Spinal cord (tissue), 10 donors: Measurements from ENCODE around the gene SAFB2. TPM values are rescaled to one million over a fixed set of nuclear protein-coding genes. Genes with fewer than 3 reads are reported as not detected.

Experiments
- DNase-seq, 6 donors: peaks; one replicate each; pipeline versions ENCODE4 v3.0.0 to v3.0.0-alpha.2; 2013 to 2015; ENCODE audit warnings: low spot score in 6 of 6, low read depth in 4 of 6
- H3K27ac ChIP-seq: one replicate; pipeline ENCODE4 v1.5.1; 2013; ENCODE audit warnings: low read depth, low read length, control low read depth
- H3K27me3 ChIP-seq: one replicate; pipeline ENCODE4 v1.6.1; 2013; ENCODE audit warnings: low read length; ENCODE audit not compliant: control insufficient read depth, insufficient read depth
- H3K36me3 ChIP-seq: one replicate; pipeline ENCODE4 v1.6.1; 2013; ENCODE audit warnings: low read length; ENCODE audit not compliant: control insufficient read depth, insufficient read depth
- H3K4me1 ChIP-seq: one replicate; pipeline ENCODE4 v1.6.1; 2013; ENCODE audit warnings: low read length; ENCODE audit not compliant: control insufficient read depth, insufficient read depth
- H3K4me3 ChIP-seq: one replicate; pipeline ENCODE4 v1.5.1; 2013; ENCODE audit warnings: low read depth, low read length, control low read depth
- H3K9me3 ChIP-seq: one replicate; pipeline ENCODE4 v1.6.1; 2013; ENCODE audit warnings: low read length; ENCODE audit not compliant: control insufficient read depth, insufficient read depth
- WGBS: methylation state at CpG from one replicate; pipeline ENCODE4 v1.1.5; 2013; ENCODE audit warnings: missing lambda C conversion rate; ENCODE audit not compliant: insufficient coverage; 5-methylcytosine and 5-hydroxymethylcytosine counted together
- polyA plus RNA-seq, 2 donors: library from polyadenylated mRNA; unstranded; fragments of 120-200 nt; gene quantifications; one replicate each; pipeline ENCODE4 v1.2.1, GENCODE V29; 2013; ENCODE audit not compliant: insufficient read length in 2 of 2
- total RNA-seq, 2 donors: library from RNA; depleted of rRNA in 1 of 2; stranded (reverse); fragments of 120-200 nt in 1 of 2; fragments of >200 nt in 1 of 2; gene quantifications; one replicate each; pipeline versions ENCODE4 v1.2.3 to v1.2.4, GENCODE V29; 2013 to 2014
- donor health status: healthy.

SAFB2 gene
- total and polyA plus RNA-seq, 4 donors: 36.6 to 122 (median 67.4) TPM

DNA sequence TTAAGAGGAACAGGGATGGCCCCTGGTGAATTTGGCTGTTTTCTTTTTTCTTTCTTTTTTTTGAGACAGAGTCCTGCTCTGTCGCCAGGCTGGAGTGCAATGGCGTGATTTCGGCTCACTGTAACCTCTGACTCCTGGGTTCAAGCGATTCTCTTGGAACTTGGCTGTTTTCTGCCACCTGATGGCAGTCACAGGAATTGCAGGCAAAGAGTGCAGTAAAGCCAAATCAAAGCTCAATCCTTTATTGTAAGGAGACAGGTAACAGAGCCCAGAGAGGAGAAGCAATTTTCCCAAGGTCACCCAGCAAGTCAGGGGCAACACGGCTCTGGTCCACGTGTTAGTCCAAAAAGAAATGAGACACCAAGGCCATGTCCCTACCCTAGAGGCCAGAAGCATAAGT, 61.0 kb downstream of the SAFB2 start:
- no peaks in the 10 kb centered on the region for H3K9me3 ChIP-seq
- H3K27me3 ChIP-seq: peaks cover 3% of the 10 kb centered on the region
- DNase-seq: no peak
- no peak overlapping the region for H3K27ac ChIP-seq
- peaks cover 7% of the 10 kb centered on the region for H3K36me3 ChIP-seq
- H3K4me1 ChIP-seq: peaks cover 16% of the 10 kb centered on the region
- no peak overlapping the region for H3K4me3 ChIP-seq
- WGBS: 74% methylated on average over 4 of the region's 6 CpGs

DNA sequence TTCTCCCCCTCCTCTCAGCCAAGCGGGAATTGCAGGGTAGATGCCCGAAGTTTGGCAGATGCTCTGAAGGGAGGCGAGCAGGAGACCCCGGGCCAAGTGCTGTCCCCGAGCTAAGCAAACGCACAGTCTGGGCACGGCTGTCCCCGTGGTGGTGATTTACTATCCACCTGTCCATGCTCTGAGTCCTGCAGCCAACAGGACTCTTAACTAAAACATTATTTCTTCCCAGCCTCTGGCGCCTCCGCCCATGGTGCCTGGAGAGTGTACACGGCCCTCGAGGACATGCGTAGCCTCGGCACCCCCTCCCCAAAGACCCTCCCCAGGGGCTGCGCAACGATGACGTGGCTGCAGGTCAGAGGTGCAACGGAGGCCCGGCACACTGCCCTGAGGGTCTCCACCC, 62.4 kb downstream of the SAFB2 start:
- Histone ChIP-seq H3K27me3 (no peaks in the 10 kb centered on the region), H3K4me3 (no peak overlapping the region), H3K36me3 (peaks cover 4% of the 10 kb centered on the region), H3K27ac (no peak overlapping the region), H3K9me3 (no peaks in the 10 kb centered on the region), H3K4me1 (peaks cover 16% of the 10 kb centered on the region)
- DNase-seq: no peak
- WGBS: 29% methylated on average over 16 of the region's 19 CpGs

DNA sequence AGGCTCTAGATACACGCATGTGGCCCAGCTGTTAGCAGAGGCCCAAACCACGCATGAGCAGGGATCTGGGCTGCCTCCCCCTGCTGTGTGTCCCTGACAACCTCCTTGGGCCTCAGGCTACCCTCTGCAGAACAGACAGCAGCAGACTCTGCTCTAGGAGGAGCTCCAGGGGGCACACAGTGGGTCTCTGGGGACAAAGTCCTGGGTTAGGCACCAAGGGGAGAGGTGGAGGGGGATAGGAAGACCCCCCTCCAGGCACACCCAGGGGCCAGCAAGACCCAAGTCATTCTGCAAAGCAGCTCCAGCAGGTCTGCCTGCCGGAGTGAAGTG, 62.8 kb downstream of the SAFB2 start:
- peaks cover 4% of the 10 kb centered on the region for H3K36me3 ChIP-seq
- no peaks in the 10 kb centered on the region for H3K9me3 ChIP-seq
- DNase-seq: peak in 1 of 6 donors; percentile 27
- WGBS: 36% methylated on average over 3 of the region's 3 CpGs
- H3K4me3 ChIP-seq: no peak overlapping the region
- no peaks in the 10 kb centered on the region for H3K27me3 ChIP-seq
- no peak overlapping the region for H3K27ac ChIP-seq
- peaks cover 16% of the 10 kb centered on the region for H3K4me1 ChIP-seq

DNA sequence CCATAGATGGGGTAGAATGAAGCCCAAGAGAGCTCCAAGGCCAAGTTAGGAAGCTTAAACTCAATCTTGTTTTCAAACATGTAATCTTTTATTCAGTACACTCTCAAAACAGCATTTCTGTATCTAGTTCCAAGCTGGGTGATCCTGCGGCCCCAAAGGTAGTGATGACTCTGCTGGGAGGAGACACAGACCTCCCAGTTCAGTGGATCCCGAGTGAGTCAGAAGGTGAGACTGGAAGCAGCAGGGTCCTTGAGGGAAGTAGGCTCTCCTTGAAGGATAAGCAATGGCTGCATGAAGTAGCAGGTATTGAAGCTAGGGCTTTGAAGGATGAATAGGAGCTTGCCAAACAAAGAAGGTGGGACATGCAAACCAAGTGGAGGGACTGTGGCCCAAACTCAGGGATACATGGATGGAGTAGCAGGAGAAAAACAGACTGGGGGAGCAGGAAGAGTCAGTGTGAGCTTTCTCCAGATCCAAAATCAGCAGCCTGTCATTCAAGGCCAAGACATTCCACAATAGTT, 64.4 kb downstream of the SAFB2 start:
- no peaks in the 10 kb centered on the region for H3K27me3 ChIP-seq
- no peak for DNase-seq
- no peaks in the 10 kb centered on the region for H3K9me3 ChIP-seq
- peaks cover 16% of the 10 kb centered on the region for H3K4me1 ChIP-seq
- no peak overlapping the region for H3K4me3 ChIP-seq
- WGBS: 83% methylated on average over 2 of the region's 2 CpGs
- no peak overlapping the region for H3K27ac ChIP-seq
- peaks cover 4% of the 10 kb centered on the region for H3K36me3 ChIP-seq

DNA sequence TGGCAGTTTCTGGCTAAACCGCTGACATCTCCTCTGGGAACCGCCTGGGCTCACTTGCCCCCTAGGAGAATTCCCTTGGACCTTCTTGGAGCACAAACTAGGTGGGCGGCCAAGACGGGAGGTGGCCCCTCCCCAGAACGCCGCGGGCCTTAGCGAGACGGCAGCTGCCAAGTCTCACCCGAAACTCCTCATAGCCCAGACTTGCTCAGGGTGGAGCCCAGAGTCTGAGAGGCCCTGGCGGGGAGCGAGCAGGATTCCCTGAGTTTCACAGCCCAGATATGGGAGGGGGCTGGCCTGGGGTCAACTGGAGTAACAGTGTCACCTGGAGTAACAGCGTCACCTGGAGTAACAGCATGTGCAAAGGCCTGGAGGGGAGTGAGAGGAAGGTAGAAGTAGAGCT, 64.9 kb downstream of the SAFB2 start:
- Histone ChIP-seq H3K4me1 (peaks cover 16% of the 10 kb centered on the region), H3K27me3 (no peaks in the 10 kb centered on the region), H3K4me3 (no peak overlapping the region), H3K36me3 (peaks cover 4% of the 10 kb centered on the region), H3K9me3 (no peaks in the 10 kb centered on the region), H3K27ac (no peak overlapping the region)
- WGBS: 70% methylated on average over 10 of the region's 13 CpGs
- DNase-seq: no peak

DNA sequence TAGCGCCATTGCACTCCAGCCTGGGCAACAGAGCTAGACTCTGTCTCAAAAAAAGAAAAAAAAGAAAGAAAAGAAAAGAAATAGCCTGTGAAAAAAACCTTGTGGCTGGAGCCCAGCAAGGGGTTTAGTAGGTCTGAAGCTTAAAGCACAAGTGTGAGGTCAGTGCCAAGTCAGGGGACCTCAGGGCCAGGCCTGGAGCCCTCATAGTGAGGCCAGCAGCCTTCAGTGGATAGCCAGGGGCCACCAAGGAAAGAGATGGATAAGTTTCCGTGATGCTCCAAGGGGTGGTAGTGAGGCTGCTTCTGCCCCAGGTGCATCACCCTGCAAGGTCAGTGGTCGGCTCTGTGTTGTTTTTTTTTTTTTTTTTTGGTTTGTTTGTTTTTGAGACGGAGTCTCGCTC, 67.7 kb downstream of the SAFB2 start:
- Histone ChIP-seq H3K4me1 (peaks cover 8% of the 10 kb centered on the region), H3K9me3 (no peaks in the 10 kb centered on the region), H3K4me3 (no peak overlapping the region), H3K36me3 (no peaks in the 10 kb centered on the region), H3K27ac (no peak overlapping the region), H3K27me3 (no peaks in the 10 kb centered on the region)
- no peak for DNase-seq
- 100% methylated on average over 1 of the region's 5 CpGs for WGBS

DNA sequence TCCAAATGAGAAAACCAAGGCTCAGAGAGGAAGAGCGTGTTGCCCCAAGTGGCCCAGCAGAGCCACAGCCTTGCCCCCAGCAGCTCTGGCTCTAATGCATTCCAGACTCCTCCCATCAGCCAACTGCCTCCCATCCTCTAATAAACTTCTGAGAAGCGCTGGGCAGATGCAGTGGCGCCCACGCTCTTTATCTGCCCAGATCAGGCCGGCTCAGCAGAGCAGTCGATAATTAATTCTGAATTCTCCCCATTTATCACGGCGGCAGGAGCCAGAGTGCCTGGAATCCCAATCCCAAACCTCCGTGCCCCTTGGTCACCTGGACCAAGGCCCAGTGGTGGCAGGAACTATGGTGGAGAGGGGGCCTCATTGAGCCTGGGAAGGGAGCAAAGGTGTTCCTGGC, 68.7 kb downstream of the SAFB2 start:
- Histone ChIP-seq H3K27me3 (no peaks in the 10 kb centered on the region), H3K4me3 (no peak overlapping the region), H3K9me3 (no peaks in the 10 kb centered on the region), H3K27ac (no peak overlapping the region), H3K4me1 (peaks cover 4% of the 10 kb centered on the region), H3K36me3 (no peaks in the 10 kb centered on the region)
- no peak for DNase-seq
- WGBS: 21% methylated on average over 7 of the region's 9 CpGs

DNA sequence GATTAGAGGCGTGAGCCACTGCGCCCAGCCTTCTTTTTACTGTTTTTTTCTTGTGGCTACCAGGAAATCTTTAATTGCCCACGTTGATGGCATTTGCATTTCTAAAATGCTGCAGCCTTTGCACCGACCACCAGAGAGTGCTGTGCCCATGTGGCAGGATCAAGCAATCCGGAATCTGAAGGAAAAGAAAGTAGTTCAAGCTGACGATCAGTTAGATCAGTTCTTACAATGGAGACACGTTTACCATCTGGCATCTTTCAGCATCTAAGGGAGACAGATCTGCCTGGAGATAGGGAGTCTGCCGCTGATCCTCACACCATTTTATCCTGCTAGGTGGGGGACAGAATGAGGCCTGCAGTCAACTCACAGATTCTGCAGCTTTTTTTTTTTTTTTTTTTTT, 74.7 kb downstream of the SAFB2 start:
- H3K4me3 ChIP-seq: no peak overlapping the region
- H3K27ac ChIP-seq: no peak overlapping the region
- no peaks in the 10 kb centered on the region for H3K36me3 ChIP-seq
- H3K9me3 ChIP-seq: no peaks in the 10 kb centered on the region
- peaks cover 3% of the 10 kb centered on the region for H3K4me1 ChIP-seq
- DNase-seq: peak in 1 of 6 donors; percentile 52
- H3K27me3 ChIP-seq: no peaks in the 10 kb centered on the region
- 47% methylated on average over 7 of the region's 8 CpGs for WGBS

DNA sequence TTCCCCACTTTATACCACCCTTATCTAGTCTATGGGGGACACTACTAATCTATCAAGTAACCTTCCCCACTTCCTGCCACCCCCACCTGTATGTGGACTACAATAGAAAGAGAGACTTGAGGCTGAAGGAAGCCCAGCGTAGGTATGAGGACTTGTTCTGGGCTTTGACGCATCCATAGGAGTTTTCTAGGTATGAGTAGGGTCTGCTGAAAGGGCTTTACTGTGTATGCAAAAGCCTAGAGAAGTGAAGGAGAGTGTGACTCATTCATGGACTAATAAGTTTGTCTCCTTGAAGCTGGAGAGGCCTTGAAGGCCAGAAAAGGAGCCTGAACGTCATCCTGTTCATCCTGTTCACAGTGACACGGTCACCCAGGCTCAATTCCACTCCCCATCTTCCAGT, 76.6 kb downstream of the SAFB2 start:
- 92% methylated on average over 2 of the region's 4 CpGs for WGBS

DNA sequence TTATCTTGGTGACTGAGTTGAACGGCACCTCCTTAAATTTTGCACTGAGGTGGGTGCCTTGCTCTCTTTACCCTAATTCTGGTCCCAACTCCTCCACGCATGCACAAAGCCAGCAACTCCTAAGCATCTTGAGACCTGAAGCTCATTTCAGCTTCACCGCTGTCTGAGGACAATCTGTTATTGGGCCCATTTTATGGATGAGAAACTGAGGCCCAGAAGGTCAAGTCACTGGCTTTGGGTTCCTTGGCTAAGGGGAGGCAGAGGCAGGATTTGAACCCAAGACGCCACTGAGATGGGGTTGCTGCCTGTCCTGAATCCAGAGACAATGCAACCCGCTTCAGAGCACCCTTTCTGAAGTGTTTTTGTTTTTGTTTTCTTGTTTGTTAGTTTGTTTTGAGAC, 77.5 kb downstream of the SAFB2 start:
- no peak for DNase-seq
- H3K36me3 ChIP-seq: no peaks in the 10 kb centered on the region
- WGBS: 90% methylated on average over 5 of the region's 5 CpGs
- H3K9me3 ChIP-seq: no peaks in the 10 kb centered on the region
- no peak overlapping the region for H3K4me3 ChIP-seq
- no peaks in the 10 kb centered on the region for H3K27me3 ChIP-seq
- H3K27ac ChIP-seq: no peak overlapping the region
- peaks cover 3% of the 10 kb centered on the region for H3K4me1 ChIP-seq

More for the DNA sequence above, 76.6 kb downstream of the SAFB2 start:
- H3K27me3 ChIP-seq: no peaks in the 10 kb centered on the region
- H3K9me3 ChIP-seq: no peaks in the 10 kb centered on the region
- H3K4me1 ChIP-seq: peaks cover 3% of the 10 kb centered on the region
- H3K36me3 ChIP-seq: no peaks in the 10 kb centered on the region
- DNase-seq: no peak
- no peak overlapping the region for H3K4me3 ChIP-seq
- H3K27ac ChIP-seq: no peak overlapping the region
